HG02973 (cell line): Measurements from ENCODE around the gene KANSL1.

Source experiments
- ATAC-seq: cut with Tn5 transposase; IDR thresholded peaks from one replicate; pipeline ENCODE4 v1.9.1; 2021; ENCODE audit warnings: moderate library complexity; ENCODE audit not compliant: unreplicated experiment

Gene KANSL1

DNA sequence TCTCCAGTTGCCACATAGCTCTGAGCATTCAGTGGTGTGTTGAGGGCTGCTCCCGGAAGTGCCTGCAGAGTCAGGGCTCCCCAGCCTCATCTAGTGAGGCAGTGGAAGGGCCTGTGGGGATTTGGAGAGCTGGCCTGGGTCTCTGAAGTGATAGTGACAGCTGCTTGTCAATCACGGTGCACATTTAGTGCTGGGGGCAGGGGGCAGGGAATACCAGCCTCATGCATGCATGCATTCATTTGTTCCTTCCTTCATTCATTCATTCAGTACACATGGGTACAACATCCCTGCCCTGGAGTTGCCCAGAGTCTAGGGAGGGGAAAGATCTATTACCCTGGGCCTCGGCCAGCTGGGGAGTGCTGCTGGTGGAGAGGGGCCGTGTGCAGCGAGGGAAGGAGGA, 205.5 kb downstream of the KANSL1 start:
- no peak for ATAC-seq

DNA sequence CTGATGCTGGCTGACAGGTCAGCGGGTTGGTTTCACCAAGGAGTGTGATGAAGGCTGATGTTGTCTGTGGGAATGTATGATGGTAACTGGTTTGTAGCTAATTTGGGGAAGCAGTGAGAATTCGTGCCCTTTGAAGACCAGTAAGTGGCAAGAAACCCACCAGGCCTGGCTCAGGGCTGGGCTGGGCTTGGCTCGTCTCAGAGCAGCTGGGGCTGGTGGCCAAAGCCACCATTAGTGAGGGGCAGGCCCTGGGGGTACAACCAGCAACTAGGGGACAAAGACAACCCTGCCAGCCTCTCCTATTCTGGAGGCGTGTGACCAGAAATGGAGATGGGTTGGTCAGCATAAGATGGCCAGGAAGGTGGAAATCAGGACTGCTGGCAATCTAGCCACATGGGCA, 207.2 kb downstream of the KANSL1 start:
- ATAC-seq: no peak

DNA sequence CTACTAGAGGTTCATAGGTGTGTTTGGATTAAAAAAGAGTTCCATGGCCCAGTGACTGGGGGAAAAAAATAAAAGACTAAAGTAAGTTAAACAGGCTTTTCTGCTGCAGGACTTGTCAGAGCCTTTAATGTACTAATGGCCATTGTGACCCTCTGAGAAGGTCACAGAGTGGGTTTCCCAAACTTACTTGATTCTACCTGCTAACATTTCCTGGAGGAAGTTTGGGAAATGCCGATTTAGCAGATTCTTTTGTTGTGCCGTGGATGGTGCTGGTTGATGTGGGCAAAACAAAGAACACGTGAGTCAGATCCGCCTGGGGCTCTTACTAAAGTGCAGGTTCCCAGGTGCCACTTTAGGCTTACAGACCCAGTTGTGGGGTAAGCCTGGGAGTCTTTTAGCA, 207.8 kb downstream of the KANSL1 start:
- no peak for ATAC-seq

DNA sequence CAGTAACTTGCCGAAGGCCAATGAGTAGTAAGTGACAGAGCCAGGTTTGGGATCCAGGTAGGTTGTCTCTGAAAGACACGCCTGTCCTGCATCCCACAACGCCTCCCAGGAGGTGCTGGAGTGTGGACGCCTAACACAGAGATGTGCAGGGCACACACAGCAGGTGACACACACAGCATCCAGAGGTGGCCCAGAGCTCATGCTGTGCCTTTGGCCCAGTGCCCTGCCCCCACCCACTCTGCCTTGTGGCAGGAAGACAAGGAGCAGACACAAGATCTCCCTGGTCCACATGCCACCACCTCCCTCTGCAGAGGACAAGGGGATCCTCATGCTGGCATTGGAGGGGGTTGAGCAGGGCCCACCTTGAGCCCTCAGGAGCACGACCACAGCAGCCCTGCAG, 208.9 kb downstream of the KANSL1 start:
- no peak for ATAC-seq

DNA sequence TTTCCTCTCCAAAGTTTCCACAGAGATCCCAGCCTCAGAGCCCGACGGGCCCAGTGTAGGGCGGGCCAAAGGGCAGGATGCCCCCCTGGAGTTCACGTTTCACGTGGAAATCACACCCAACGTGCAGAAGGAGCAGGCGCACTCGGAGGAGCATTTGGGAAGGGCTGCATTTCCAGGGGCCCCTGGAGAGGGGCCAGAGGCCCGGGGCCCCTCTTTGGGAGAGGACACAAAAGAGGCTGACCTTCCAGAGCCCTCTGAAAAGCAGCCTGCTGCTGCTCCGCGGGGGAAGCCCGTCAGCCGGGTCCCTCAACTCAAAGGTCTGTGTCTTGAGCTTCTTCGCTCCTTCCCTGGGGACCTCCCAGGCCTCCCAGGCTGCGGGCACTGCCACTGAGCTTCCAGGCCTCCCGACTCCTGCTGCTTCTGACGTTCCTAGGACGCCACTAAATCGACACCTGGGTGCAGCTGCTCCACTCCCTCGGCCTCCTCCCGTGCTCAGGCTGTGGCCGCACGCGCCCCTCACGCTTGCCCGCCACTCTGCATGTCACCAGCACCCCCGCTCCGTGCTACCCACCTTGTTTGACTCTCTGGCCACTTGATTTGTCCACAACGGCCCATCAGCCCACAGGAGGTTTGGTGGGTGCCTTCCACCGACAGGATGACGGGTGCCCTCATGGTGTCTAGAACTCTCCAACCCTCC, 209.5 kb downstream of the KANSL1 start:
- no peak for ATAC-seq

DNA sequence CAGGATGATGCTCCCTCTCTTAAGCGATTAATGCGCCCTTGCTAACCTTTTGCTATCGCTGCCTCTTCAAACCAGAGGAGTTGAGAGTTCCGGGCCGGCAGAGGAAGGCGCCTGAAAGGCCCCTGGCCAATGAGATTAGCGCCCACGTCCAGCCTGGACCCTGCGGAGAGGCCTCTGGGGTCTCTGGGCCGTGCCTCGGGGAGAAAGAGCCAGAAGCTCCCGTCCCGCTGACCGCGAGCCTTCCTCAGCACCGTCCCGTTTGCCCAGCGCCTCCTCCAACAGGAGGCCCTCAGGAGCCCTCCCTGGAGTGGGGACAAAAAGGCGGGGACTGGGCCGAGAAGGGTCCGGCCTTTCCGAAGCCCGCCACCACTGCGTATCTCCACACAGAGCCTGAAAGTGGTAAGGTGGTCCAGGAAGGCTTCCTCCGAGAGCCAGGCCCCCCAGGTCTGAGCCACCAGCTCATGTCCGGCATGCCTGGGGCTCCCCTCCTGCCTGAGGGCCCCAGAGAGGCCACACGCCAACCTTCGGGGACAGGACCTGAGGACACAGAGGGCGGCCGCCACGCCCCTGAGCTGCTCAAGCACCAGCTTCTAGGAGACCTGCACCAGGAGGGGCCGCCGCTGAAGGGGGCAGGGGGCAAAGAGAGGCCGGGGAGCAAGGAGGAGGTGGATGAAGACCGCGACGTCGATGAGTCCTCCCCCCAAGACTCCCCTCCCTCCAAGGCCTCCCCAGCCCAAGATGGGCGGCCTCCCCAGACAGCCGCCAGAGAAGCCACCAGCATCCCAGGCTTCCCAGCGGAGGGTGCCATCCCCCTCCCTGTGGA, 210.2 kb downstream of the KANSL1 start:
- ATAC-seq: no peak

DNA sequence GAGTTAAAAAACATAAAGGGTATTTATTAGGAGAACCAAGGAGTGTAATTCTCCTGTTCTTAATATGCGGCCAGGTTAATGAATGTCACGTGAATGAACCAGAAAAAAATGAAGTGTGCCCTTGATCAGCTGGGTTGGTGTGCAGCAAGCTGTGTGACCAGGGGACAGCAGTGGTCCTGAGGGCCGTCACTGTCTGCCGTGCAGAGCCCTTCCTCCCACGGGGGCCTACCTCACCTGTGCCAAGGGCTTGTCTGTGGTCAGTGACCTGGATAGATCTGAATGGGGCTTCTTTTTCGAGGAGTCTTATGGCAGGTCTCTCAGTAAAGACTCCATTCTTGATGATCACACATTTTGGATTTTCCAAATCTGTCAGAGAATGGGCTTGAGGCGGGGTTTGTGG, 211.9 kb downstream of the KANSL1 start:
- no peak for ATAC-seq

DNA sequence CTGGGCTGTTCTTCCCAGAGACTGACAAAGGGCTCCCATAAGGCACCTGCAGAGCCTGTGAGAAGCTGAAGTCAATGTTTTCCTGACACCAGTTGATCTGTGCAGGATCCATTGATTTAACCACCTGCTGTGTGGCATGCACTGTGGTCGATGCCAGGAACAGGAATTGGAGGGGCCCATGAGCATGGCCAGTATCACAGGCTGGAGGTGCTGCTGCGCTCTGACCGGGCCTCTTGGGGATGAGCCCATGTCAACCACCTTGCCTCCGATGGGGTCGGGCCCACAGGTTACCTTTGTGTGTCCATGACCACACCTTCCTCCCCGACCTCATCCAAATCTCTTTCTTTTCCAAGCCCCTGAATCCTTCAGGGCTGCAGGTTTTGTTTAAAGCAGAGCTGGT, 212.4 kb downstream of the KANSL1 start:
- no peak for ATAC-seq
